Activated T-helper 9 cell treated with anti-CD3 and anti-CD28 coated beads, Interleukin-2, amount 50 U/mL, for 16 hours (primary cell): ENCODE data around the gene ARHGAP6.

Experiments used
- DNase-seq: peaks from one replicate; pipeline ENCODE4 v3.0.0-alpha.2; 2020; ENCODE audit warnings: low read depth

ARHGAP6 gene

DNA sequence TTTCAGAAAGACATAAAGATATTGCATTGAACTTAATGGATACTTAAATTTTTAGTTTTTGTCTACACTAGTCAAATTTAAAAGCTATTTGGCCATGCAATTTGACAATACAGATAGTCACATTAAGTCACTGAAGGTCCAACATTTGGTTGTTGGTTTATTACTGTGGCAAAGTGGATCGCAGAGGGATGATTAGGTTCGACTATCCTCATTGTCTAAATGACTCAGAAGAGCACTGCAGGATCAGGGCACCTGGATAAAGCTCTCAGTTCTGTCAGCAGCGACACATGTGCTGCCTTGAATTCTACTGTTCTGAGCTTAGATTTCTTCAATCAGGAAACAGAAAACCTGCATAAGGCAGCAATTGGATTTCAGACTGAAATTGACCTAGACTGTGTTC lies 241.8 kb downstream of the ARHGAP6 start:
- no peak for DNase-seq

DNA sequence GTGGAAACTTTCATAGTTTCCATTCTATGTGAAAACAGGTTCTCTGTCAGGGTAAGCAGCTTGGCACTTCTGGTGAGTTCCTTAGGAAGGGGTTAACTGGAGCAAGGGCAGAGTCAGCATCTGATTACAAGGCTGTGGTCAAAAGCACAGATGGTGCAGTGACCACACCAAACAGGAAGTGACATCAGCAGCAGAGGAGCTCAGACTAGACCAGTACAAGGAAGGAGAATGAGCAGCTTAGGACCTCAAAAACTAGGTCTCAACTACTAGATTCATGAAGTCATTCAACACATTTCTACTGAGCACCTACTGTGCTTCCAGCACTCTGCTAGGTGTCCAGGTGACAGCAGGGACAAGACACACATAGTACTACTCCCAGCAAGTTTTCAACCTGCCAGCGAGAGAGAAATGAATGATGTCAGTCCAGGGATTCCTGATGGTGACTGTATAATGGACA lies 242.3 kb downstream of the ARHGAP6 start:
- DNase-seq = no peak

GRCh38 chrX:11422525-11422857 lies 243.2 kb downstream of the ARHGAP6 start:
- no peak for DNase-seq

- DNase-seq = no peak
Observed at GRCh38 chrX:11421805-11422524, 243.8 kb downstream of the ARHGAP6 start.

GRCh38 chrX:11420851-11421250 lies 244.9 kb downstream of the ARHGAP6 start:
- no peak for DNase-seq

DNA sequence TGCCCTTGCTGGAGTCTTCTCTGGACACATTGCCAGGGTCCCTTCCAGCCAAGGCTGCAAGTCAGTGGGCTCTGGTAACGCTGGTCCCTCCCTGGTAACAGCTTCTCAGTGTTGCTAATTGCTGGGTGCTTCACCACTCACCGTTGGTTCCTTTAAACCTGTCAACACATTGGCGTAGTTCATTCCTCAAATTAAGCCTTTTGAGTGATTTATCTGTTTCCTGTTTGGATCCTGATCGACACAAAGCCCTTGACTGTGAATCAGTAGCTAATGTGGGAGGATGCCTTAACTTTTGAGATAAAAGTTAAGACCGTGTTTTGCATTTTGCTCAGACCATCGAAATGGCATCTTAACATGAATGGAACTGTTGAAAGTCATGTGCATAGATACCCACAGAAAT lies 246.6 kb downstream of the ARHGAP6 start:
- DNase-seq = no peak

DNA sequence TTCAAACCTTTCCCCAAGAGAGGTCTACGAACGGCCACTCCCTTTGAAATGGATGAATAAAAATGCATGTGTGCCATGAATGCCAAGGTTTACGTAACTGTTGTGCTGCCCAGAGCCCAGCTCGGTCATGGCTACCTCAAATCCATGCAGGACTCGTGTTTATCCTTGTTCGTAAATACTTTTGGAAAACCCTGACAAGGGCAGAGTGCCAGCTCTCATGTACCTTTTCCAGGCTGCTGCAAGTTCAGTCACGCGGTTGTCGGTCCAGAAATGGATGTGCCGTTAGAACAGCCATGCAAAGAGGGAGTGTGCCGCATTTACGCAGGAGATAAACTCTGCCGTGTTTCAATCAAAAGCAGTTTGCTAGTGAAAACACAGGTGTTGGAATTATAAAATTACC lies 249.1 kb downstream of the ARHGAP6 start:
- no peak for DNase-seq

GRCh38 chrX:11414091-11414490 lies 251.6 kb downstream of the ARHGAP6 start:
- DNase-seq = no peak

GRCh38 chrX:11412715-11413623 lies 252.8 kb downstream of the ARHGAP6 start:
- DNase-seq = no peak

GRCh38 chrX:11409957-11410356 lies 255.8 kb downstream of the ARHGAP6 start:
- DNase-seq = no peak

- DNase-seq = no peak
Observed at GRCh38 chrX:11408783-11409182, 256.9 kb downstream of the ARHGAP6 start.

DNA sequence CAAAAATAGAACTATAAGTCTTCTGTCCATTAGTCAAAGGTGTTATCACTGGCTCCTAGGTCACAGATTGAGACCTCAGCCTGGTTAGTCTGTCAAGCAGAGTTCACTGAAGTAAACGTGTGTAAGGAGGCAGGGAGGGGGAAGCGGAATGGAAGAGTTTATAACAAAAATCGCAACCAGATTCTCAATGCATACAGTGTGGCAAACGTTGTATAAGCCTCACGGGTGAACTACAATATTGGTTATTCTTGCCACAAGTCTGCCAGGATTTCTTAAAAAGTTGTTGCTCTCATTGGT lies 257.7 kb downstream of the ARHGAP6 start:
- DNase-seq = no peak

DNA sequence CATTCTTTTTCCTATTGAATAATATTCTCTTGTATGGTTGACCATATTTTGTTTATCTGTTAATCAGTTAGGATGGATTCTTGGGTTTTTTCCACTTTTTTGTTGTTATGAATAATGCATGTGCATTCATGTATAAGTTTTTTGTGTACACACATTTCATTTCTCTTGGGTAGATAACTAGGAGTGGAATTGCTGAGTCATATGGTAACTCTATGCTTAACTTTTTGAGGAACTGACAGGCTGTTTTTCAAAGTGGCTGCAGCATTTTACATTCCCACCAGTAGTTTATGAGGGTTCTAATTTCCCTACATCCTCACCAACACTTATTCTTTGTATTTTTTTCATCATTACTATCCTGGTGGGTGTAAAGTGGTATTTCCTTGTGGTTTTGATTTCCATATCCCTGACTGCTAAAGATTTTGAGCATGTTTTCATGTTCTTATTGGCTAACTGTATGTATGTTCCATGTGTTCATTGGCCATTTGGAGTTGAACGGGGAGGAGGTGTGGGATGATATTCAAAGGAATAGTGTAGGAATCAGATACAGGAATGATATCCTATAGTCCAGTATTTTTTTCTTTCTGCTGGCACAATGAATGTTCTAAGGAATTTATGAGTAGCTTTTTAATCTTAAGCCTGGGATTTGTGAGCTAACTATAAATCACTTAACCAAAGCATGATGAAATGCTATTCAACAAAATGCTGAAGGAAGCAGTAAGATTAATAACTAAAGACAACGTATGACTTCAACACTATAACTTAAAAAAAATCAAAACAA lies 258.2 kb downstream of the ARHGAP6 start:
- no peak for DNase-seq

DNA sequence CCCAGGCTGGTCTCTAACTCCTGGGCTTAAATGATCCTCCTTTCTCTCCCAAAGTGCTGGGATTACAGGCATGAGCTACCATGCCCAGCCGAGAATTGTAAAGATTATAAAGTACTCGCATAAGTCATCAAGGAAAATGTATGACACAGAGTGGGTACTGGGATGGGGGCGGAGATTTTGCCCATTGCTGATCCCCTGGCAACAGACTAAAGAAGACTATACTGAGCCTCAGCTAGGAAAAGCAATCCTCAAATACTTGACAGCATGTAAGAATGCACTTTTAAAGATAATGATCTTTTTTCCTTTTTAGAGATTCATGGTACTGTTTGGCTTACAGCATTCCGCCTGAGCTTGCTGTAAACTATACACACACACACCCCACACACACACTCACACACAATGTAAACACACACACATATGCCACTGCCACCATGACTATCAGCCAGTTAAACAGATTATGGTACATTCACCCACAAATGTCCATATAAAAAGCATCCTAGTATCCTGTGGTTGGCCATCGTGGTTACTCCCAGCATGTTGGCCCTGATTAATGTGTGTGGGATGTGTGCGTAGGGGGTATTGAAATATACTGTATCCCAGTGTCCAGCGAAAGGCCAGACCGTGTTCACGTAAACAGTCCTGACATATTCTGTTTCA lies 259.5 kb downstream of the ARHGAP6 start:
- DNase-seq = no peak

DNA sequence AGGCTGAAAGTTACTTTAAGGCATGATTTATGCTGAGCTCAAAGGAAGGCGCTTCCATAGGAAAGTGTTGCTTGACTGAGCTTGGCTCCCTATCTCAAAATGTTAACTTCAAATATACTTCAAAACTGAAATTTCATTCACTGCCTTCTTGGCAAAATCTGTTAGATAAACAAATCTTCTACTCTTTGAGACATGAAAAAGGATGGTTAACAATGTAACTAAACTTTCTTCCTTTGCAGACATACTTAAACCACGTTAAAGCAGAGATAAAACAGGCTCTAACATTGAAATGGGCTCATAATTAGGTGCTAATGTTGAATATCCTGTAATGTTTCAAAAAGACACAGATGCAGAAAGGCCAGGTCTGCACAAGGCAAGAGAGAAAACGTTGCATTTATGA lies 262.1 kb downstream of the ARHGAP6 start:
- DNase-seq = no peak

- no peak for DNase-seq
Observed at GRCh38 chrX:11401966-11402365, 263.8 kb downstream of the ARHGAP6 start.

DNA sequence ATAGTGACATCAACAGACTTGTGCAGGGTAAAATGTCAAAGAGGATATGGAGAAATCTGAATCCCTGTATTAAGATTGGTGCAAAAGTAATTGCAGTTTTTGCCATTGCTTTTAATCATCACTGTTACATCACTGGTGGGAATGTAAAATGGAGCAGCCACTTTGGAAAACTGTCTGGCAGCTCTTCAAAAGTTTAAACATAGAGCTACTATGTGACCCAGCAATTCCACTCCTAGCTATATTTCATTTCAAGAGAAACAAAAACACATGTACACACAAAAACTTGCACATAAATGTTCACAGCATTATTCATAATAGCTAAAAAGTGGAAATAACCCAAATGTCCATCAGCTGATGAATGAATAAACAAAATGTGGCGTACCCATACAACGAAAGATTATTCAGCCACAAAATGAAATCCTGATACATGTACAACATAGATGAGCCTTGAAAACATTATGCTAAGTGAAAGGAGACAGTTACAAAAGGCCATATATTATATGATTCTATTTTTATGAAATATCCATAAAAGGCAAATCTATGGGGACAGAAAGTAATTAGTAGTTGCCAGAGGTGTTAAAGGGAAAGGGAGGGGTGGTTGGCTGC lies 266.1 kb downstream of the ARHGAP6 start:
- no peak for DNase-seq

- DNase-seq = no peak
Observed at GRCh38 chrX:11398785-11399184, 266.9 kb downstream of the ARHGAP6 start.

- no peak for DNase-seq
Observed at GRCh38 chrX:11398139-11398538, 267.6 kb downstream of the ARHGAP6 start.

GRCh38 chrX:11397680-11398079 lies 268.0 kb downstream of the ARHGAP6 start:
- no peak for DNase-seq

GRCh38 chrX:11395859-11396258 lies 269.9 kb downstream of the ARHGAP6 start:
- DNase-seq = no peak
